ENCODE results near the gene USP15.

The USP15 gene

DNA sequence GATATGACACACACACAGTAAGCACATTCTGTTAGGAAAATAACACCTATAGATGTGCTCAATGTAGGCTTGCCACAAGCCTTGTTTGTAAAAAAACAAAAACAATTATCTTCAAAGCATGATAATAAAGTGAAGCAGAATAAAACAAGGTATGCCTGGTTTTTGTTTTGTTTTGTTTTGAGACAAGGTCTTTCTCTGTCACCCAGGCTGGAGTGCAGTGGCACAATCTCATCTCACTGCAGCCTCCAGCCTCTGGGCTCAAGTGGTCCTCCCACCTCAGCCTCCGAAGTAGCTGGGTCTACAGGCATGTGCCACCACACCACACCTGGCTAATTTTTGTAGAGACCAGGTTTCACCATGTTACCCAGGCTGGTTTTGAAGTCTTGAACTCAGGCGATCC lies 154.0 kb downstream of the USP15 start:
- Histone ChIP-seq H3K9me2 (replicated peaks; ENCODE audit: insufficient read depth, low read length) (no peaks in the 10 kb centered on the region), H3K4me2 (ENCODE audit: low read depth, low read length) (no peak overlapping the region), H4K20me1 (ENCODE audit: insufficient read depth, low read length) (no peaks in the 10 kb centered on the region), H2AFZ (ENCODE audit: low read length) (no peak overlapping the region), H3F3A (ENCODE audit: insufficient read depth, low read length) (no peaks in the 10 kb centered on the region), H3K79me2 (ENCODE audit: low read length) (no peaks in the 10 kb centered on the region), H3K9ac (ENCODE audit: low read length) (no peak overlapping the region), H3K9me3 (replicated peaks; ENCODE audit: insufficient read depth, low read length) (no peaks in the 10 kb centered on the region), H3K36me3 (replicated peaks; ENCODE audit: insufficient read depth, low read length) (no peaks in the 10 kb centered on the region), H3K27ac (ENCODE audit: low read length) (no peak overlapping the region), H3K4me1 (ENCODE audit: low read length) (no peaks in the 10 kb centered on the region), H3K27me3 (replicated peaks; ENCODE audit: insufficient read depth, low read length) (no peaks in the 10 kb centered on the region), H3K4me3 (ENCODE audit: low read length) (no peak overlapping the region)
- no peak for TF ChIP-seq CTCF (IDR thresholded peaks at IDR 0.05; ENCODE audit: low read length)
- TF ChIP-seq EZH2 (optimal IDR thresholded peaks at IDR 0.05; ENCODE audit: low read depth, low read length): no peak
- TF ChIP-seq EZH2phosphoT487 (IDR thresholded peaks at IDR 0.05; ENCODE audit: low read length): no peak
- no peak for DNase-seq

GRCh38 chr12:62426089-62426488 lies 165.9 kb downstream of the USP15 start:
- H3K27me3 ChIP-seq (replicated peaks; ENCODE audit: insufficient read depth, low read length): no peaks in the 10 kb centered on the region
- H3K4me3 ChIP-seq (ENCODE audit: low read length): no peak overlapping the region
- no peak for DNase-seq
- no peak overlapping the region for H3K27ac ChIP-seq (ENCODE audit: low read length)
- H3F3A ChIP-seq (ENCODE audit: insufficient read depth, low read length): no peaks in the 10 kb centered on the region
- no peak overlapping the region for H2AFZ ChIP-seq (ENCODE audit: low read length)
- no peaks in the 10 kb centered on the region for H3K9me3 ChIP-seq (replicated peaks; ENCODE audit: insufficient read depth, low read length)
- no peaks in the 10 kb centered on the region for H3K4me1 ChIP-seq (ENCODE audit: low read length)
- TF ChIP-seq EZH2 (optimal IDR thresholded peaks at IDR 0.05; ENCODE audit: low read depth, low read length) (no peak), EZH2phosphoT487 (IDR thresholded peaks at IDR 0.05; ENCODE audit: low read length) (no peak), CTCF (IDR thresholded peaks at IDR 0.05; ENCODE audit: low read length) (no peak)
- H3K9me2 ChIP-seq (replicated peaks; ENCODE audit: insufficient read depth, low read length): no peaks in the 10 kb centered on the region
- no peak overlapping the region for H3K9ac ChIP-seq (ENCODE audit: low read length)
- H3K4me2 ChIP-seq (ENCODE audit: low read depth, low read length): no peak overlapping the region
- no peaks in the 10 kb centered on the region for H4K20me1 ChIP-seq (ENCODE audit: insufficient read depth, low read length)
- no peaks in the 10 kb centered on the region for H3K79me2 ChIP-seq (ENCODE audit: low read length)
- no peaks in the 10 kb centered on the region for H3K36me3 ChIP-seq (replicated peaks; ENCODE audit: insufficient read depth, low read length)

- H3K4me3 ChIP-seq (ENCODE audit: low read length): no peak overlapping the region
- no peaks in the 10 kb centered on the region for H3K9me3 ChIP-seq (replicated peaks; ENCODE audit: insufficient read depth, low read length)
- H2AFZ ChIP-seq (ENCODE audit: low read length): no peak overlapping the region
- no peaks in the 10 kb centered on the region for H3K9me2 ChIP-seq (replicated peaks; ENCODE audit: insufficient read depth, low read length)
- no peak for TF ChIP-seq EZH2 (optimal IDR thresholded peaks at IDR 0.05; ENCODE audit: low read depth, low read length)
- no peak for TF ChIP-seq CTCF (IDR thresholded peaks at IDR 0.05; ENCODE audit: low read length)
- no peak for TF ChIP-seq EZH2phosphoT487 (IDR thresholded peaks at IDR 0.05; ENCODE audit: low read length)
- H4K20me1 ChIP-seq (ENCODE audit: insufficient read depth, low read length): no peaks in the 10 kb centered on the region
- no peaks in the 10 kb centered on the region for H3F3A ChIP-seq (ENCODE audit: insufficient read depth, low read length)
- no peaks in the 10 kb centered on the region for H3K36me3 ChIP-seq (replicated peaks; ENCODE audit: insufficient read depth, low read length)
- no peaks in the 10 kb centered on the region for H3K27me3 ChIP-seq (replicated peaks; ENCODE audit: insufficient read depth, low read length)
- H3K79me2 ChIP-seq (ENCODE audit: low read length): no peaks in the 10 kb centered on the region
- H3K27ac ChIP-seq (ENCODE audit: low read length): no peak overlapping the region
- H3K4me2 ChIP-seq (ENCODE audit: low read depth, low read length): no peak overlapping the region
- DNase-seq: no peak
- no peaks in the 10 kb centered on the region for H3K4me1 ChIP-seq (ENCODE audit: low read length)
- no peak overlapping the region for H3K9ac ChIP-seq (ENCODE audit: low read length)
Observed at GRCh38 chr12:62429457-62429856, 169.3 kb downstream of the USP15 start.

Data from MM.1S (cell line).